Breast epithelium (tissue), 4 donors: ENCODE measurements around the gene DDA1. TPM values are rescaled to one million over a fixed set of nuclear protein-coding genes. Genes with fewer than 3 reads are reported as not detected.
"Not testable (repeated sequence)": the region's sequence is repeated elsewhere in the genome, so short reads cannot be mapped to it uniquely, and the experiment has no call there.

Experiments
- DNase-seq, 2 donors: peaks; one replicate each; pipeline ENCODE4 v3.0.0-alpha.2; 2019; ENCODE audit warnings: low spot score in 2 of 2
- H3K27ac ChIP-seq, 2 donors: fragments of 200-600 bp; sonication (generic) in 1 of 2; one replicate each; pipeline ENCODE4 v1.5.1; 2016 to 2019; ENCODE audit warnings: mild to moderate bottlenecking in 1 of 2
- H3K27me3 ChIP-seq, 2 donors: fragments of 200-600 bp; sonication (generic) in 1 of 2; one replicate each; pipeline versions ENCODE4 v1.5.1 to v1.6.0; 2017 to 2019; ENCODE audit warnings: control low read depth in 1 of 2, mild to moderate bottlenecking in 1 of 2
- H3K36me3 ChIP-seq: fragments of 200-600 bp; one replicate; pipeline ENCODE4 v1.5.1; 2019
- H3K4me1 ChIP-seq, 2 donors: fragments of 200-600 bp; sonication (generic); one replicate each; pipeline ENCODE4 v1.5.1; 2016 to 2019; ENCODE audit warnings: control low read depth in 1 of 2
- H3K4me3 ChIP-seq, 3 donors: fragments of 200-600 bp; sonication (generic); 1 replicate in 2 of 3; 2 replicates in 1 of 3; pipeline ENCODE4 v1.5.1; 2016 to 2019; ENCODE audit warnings: mild to moderate bottlenecking in 3 of 3, moderate library complexity in 2 of 3
- H3K9me3 ChIP-seq, 2 donors: fragments of 200-600 bp; sonication (generic) in 1 of 2; one replicate each; pipeline ENCODE4 v1.5.1; 2016 to 2019; ENCODE audit warnings: control low read depth in 1 of 2
- CTCF ChIP-seq, 3 donors: fragments of 450-650 bp; IDR thresholded peaks; one replicate each; pipeline ENCODE4 v1.5.1; 2016 to 2017; ENCODE audit warnings: antibody characterized with exemption in 3 of 3, mild to moderate bottlenecking in 3 of 3, moderate library complexity in 3 of 3
- POLR2A ChIP-seq: fragments of 450-650 bp; IDR thresholded peaks from one replicate; pipeline ENCODE4 v1.6.1; 2016; ENCODE audit warnings: antibody characterized with exemption, mild to moderate bottlenecking, moderate library complexity
- POLR2AphosphoS5 ChIP-seq, 3 donors: sonication (generic); formaldehyde crosslinking; IDR thresholded peaks; one replicate each; pipeline ENCODE4 v1.6.1; 2017; ENCODE audit warnings: antibody characterized with exemption in 3 of 3
- intact Hi-C: fragments of 100-400 bp; cut with DNase I; formaldehyde crosslinking; loops from one replicate; pipeline ENCODE4 v1.15.1; 2023; ENCODE audit warnings: low total_unique reads
- total RNA-seq, 3 donors: library from RNA; depleted of rRNA; stranded (reverse); fragments of >200 nt; gene quantifications; one replicate each; pipeline ENCODE4 v1.1.0, GENCODE V29; 2016

DDA1 gene
- total RNA-seq, 3 donors from 2014 or later, result 9.2 to 18.7 (median 11.1) TPM

GRCh38 chr19:17294051-17294891, 15.1 kb upstream of the DDA1 start:
- Histone ChIP-seq H3K36me3 (no peaks in the 10 kb centered on the region), H3K27me3 (no peaks in the 10 kb centered on the region), H3K4me1 (no peaks in the 10 kb centered on the region), H3K27ac (no peak overlapping the region), H3K4me3 (no peak overlapping the region), H3K9me3 (peaks cover 0 to 5% of the 10 kb centered on the region in 2 donors)
- intact Hi-C loops, result no loop called here
- TF ChIP-seq POLR2A (no peak), POLR2AphosphoS5 (IDR thresholded peaks at IDR 0.05) (no peak), CTCF (IDR thresholded peaks at IDR 0.05) (no peak)
- no peak for DNase-seq

- H3K27me3 ChIP-seq, H3K4me3 ChIP-seq, DNase-seq, H3K9me3 ChIP-seq, H3K27ac ChIP-seq, intact Hi-C loops, H3K36me3 ChIP-seq, H3K4me1 ChIP-seq: not testable (repeated sequence)
These were observed 13.8 kb upstream of the DDA1 start for GRCh38 chr19:17295551-17295950.

GRCh38 chr19:17296273-17296672, 13.1 kb upstream of the DDA1 start:
- Histone ChIP-seq H3K36me3 (no peaks in the 10 kb centered on the region), H3K27ac (no peak overlapping the region), H3K4me1 (no peaks in the 10 kb centered on the region), H3K27me3 (no peaks in the 10 kb centered on the region), H3K9me3 (peaks cover 0 to 5% of the 10 kb centered on the region in 2 donors), H3K4me3 (no peak overlapping the region)
- TF ChIP-seq POLR2A (no peak), POLR2AphosphoS5 (IDR thresholded peaks at IDR 0.05) (no peak)
- DNase-seq, result no peak
- intact Hi-C loops, result no loop called here

- intact Hi-C loops, result no loop called here
- TF ChIP-seq POLR2A (no peak), CTCF (IDR thresholded peaks at IDR 0.05) (no peak), POLR2AphosphoS5 (IDR thresholded peaks at IDR 0.05) (no peak)
- no peaks in the 10 kb centered on the region for H3K36me3 ChIP-seq
These were observed 12.4 kb upstream of the DDA1 start for GRCh38 chr19:17296976-17297375.

GRCh38 chr19:17300992-17301619, 8.3 kb upstream of the DDA1 start:
- intact Hi-C loops, result loop anchor here (10.0 kb wide), 1 partner anchor 84 kb away; no protein-coding TSS in a partner anchor

More at GRCh38 chr19:17296976-17297375, 12.4 kb upstream of the DDA1 start:
- H3K27ac ChIP-seq, result no peak overlapping the region
- DNase-seq, result no peak
- H3K4me1 ChIP-seq, result no peaks in the 10 kb centered on the region
- no peaks in the 10 kb centered on the region for H3K27me3 ChIP-seq
- H3K4me3 ChIP-seq, result no peak overlapping the region
- H3K9me3 ChIP-seq, result peaks cover 0 to 5% of the 10 kb centered on the region in 2 donors

More at GRCh38 chr19:17300992-17301619, 8.3 kb upstream of the DDA1 start:
- Histone ChIP-seq H3K4me1 (peaks cover 0 to 26% of the 10 kb centered on the region in 2 donors), H3K36me3 (no peaks in the 10 kb centered on the region), H3K4me3 (no peak overlapping the region), H3K27ac (no peak overlapping the region), H3K27me3 (no peaks in the 10 kb centered on the region), H3K9me3 (peaks cover 0 to 5% of the 10 kb centered on the region in 2 donors)
- TF ChIP-seq POLR2AphosphoS5 (IDR thresholded peaks at IDR 0.05), result no peak
- no peak for TF ChIP-seq CTCF (IDR thresholded peaks at IDR 0.05)
- TF ChIP-seq POLR2A, result no peak
- no peak for DNase-seq
